Liver (tissue), 3 donors: ENCODE data around the gene EDRF1.

Source experiments
- CTCF ChIP-seq: fragments of 150-350 bp; IDR thresholded peaks from 2 replicates; pipeline ENCODE4 v1.5.1; 2017; ENCODE audit warnings: improper control_type of control experiment, low read depth, low read length; ENCODE audit not compliant: missing input control
- MAX ChIP-seq: IDR thresholded peaks from 2 replicates; pipeline ENCODE4 v1.6.1; 2016; ENCODE audit warnings: antibody characterized with exemption
- NR2F2 ChIP-seq: IDR thresholded peaks from 2 replicates; pipeline ENCODE4 v1.6.1; 2016; ENCODE audit warnings: antibody characterized with exemption
- RAD21 ChIP-seq, 2 donors: IDR thresholded peaks; 2 replicates each; pipeline ENCODE4 v1.6.1; 2016; ENCODE audit warnings: antibody characterized with exemption in 2 of 2, mild to moderate bottlenecking in 2 of 2
- REST ChIP-seq: IDR thresholded peaks from 2 replicates; pipeline ENCODE4 v1.6.1; 2016; ENCODE audit warnings: antibody characterized with exemption, mild to moderate bottlenecking
- RXRA ChIP-seq, 2 donors: IDR thresholded peaks; 2 replicates each; pipeline ENCODE4 v1.6.1; 2017 to 2018; ENCODE audit warnings: antibody characterized with exemption in 2 of 2, mild to moderate bottlenecking in 1 of 2
- SP1 ChIP-seq: IDR thresholded peaks from 2 replicates; pipeline ENCODE4 v1.6.1; 2018; ENCODE audit warnings: antibody characterized with exemption, mild to moderate bottlenecking
- TAF1 ChIP-seq: conservative IDR thresholded peaks from 2 replicates; pipeline ENCODE4 v1.6.1; 2016; ENCODE audit warnings: antibody characterized with exemption, mild to moderate bottlenecking
- ZBTB33 ChIP-seq: IDR thresholded peaks from 2 replicates; pipeline ENCODE4 v1.6.1; 2016; ENCODE audit warnings: antibody characterized with exemption
- donor health status: healthy.
- donor health status: healthy.

- TF ChIP-seq CTCF (no peak), SP1 (no peak), NR2F2 (no peak), REST (no peak), MAX (no peak), RXRA (IDR thresholded peaks at IDR 0.05) (peak; percentile 19 to 67), ZBTB33 (no peak), RAD21 (IDR thresholded peaks at IDR 0.05) (no peak), TAF1 (no peak)
Measured at GRCh38 chr10:125779403-125780327, 60.2 kb downstream of the EDRF1 start.
